Measurements from ENCODE around the gene ITGA4. TPM values are rescaled to one million over a fixed set of nuclear protein-coding genes. Genes with fewer than 3 reads are reported as not detected.

Gene ITGA4
- total and polyA plus RNA-seq, 2 of the 13 experiments (the other 11 are each of a cell fraction or from before 2014, with no cell fraction given) = not detected

- CTCF ChIA-PET (ENCODE audit: low intra/inter-chr PET ratio, low total read pairs) = no interaction called here
- no peaks in the 10 kb centered on the region for H3K27me3 ChIP-seq (ENCODE audit: control insufficient read depth in 1 of 2, insufficient read depth in 2 of 2, low read length in 2 of 2)
- no peak overlapping the region for H3K4me2 ChIP-seq (ENCODE audit: low read depth, low read length)
- H4K20me1 ChIP-seq (ENCODE audit: insufficient read depth, low read length) = no peaks in the 10 kb centered on the region
- BruUV-seq (replicated peaks) = no TSS peak
- in situ Hi-C loops (cut with HindIII; ENCODE audit: extremely low pct_ligation_motif_present, low pct_unique_long_range_greater_than_20kb) = no loop called here
- 1% methylated on average over 3 of the region's 3 CpGs for WGBS (ENCODE audit: low lambda C conversion rate)
- H3K9ac ChIP-seq (ENCODE audit: insufficient read depth, low read depth, low read length) = no peak overlapping the region
- H3K9me3 ChIP-seq (ENCODE audit: low read length) = no peaks in the 10 kb centered on the region
- POLR2A ChIA-PET = no interaction called here
- DNase-seq (ENCODE audit: low spot score) (no peak), ATAC-seq (no peak), FAIRE-seq (no peak)
- H3K4me1 ChIP-seq (ENCODE audit: insufficient read depth, low read length) = no peaks in the 10 kb centered on the region
- H3K27ac ChIP-seq (ENCODE audit: extremely low read length, insufficient read depth, low read length) = no peak overlapping the region
- H2AFZ ChIP-seq (ENCODE audit: low read length) = no peak overlapping the region
- no peak overlapping the region for H3K4me3 ChIP-seq (replicated peaks in 1 of 3; ENCODE audit: insufficient read depth in 1 of 3, low read depth in 2 of 3, low read length in 3 of 3)
- no peaks in the 10 kb centered on the region for H3K79me2 ChIP-seq (ENCODE audit: insufficient read depth, low read length)
- H3K36me3 ChIP-seq (replicated peaks in 1 of 2; ENCODE audit: control insufficient read depth in 1 of 2, insufficient read depth in 2 of 2, low read length in 2 of 2) = no peaks in the 10 kb centered on the region
- TF ChIP-seq NONO (IDR thresholded peaks at IDR 0.05) = no peak
- no peak for TF ChIP-seq NONO (CRISPR knock-in tag; conservative IDR thresholded peaks at IDR 0.05)
- no peak for TF ChIP-seq KMT2A (CRISPR knock-in tag; IDR thresholded peaks at IDR 0.05)
- TF ChIP-seq KLF15 (CRISPR knock-in tag; IDR thresholded peaks at IDR 0.05; ENCODE audit: borderline replicate concordance) = no peak
- no peak for TF ChIP-seq ZNF253 (CRISPR knock-in tag; IDR thresholded peaks at IDR 0.05; ENCODE audit: borderline replicate concordance)
- TF ChIP-seq ZNF782 (CRISPR knock-in tag; IDR thresholded peaks at IDR 0.05; ENCODE audit: borderline replicate concordance) = no peak
- intact Hi-C loops (cut with micrococcal nuclease; ENCODE audit: unreplicated experiment) = no loop called here
Measured at GRCh38 chr2:181441670-181442069, 15.5 kb upstream of the ITGA4 start.

- FAIRE-seq (no peak), DNase-seq (ENCODE audit: low spot score) (no peak), ATAC-seq (no peak)
- H2AFZ ChIP-seq (ENCODE audit: low read length) = no peak overlapping the region
- TF ChIP-seq ZNF10 (CRISPR knock-in tag; IDR thresholded peaks at IDR 0.05; ENCODE audit: borderline replicate concordance, low read depth) (no peak), GABPB1 (CRISPR knock-in tag; IDR thresholded peaks at IDR 0.05) (no peak), ZNF383 (CRISPR knock-in tag; IDR thresholded peaks at IDR 0.05; ENCODE audit: borderline replicate concordance) (no peak), ZNF20 (CRISPR knock-in tag; IDR thresholded peaks at IDR 0.05) (no peak)
- no peaks in the 10 kb centered on the region for H3K9me3 ChIP-seq (ENCODE audit: low read length)
- no peaks in the 10 kb centered on the region for H3K79me2 ChIP-seq (ENCODE audit: insufficient read depth, low read length)
- POLR2A ChIA-PET = no interaction called here
- in situ Hi-C loops (cut with HindIII; ENCODE audit: extremely low pct_ligation_motif_present, low pct_unique_long_range_greater_than_20kb) = no loop called here
- 2% methylated on average over 2 of the region's 2 CpGs for WGBS (ENCODE audit: low lambda C conversion rate)
- H4K20me1 ChIP-seq (ENCODE audit: insufficient read depth, low read length) = no peaks in the 10 kb centered on the region
- CTCF ChIA-PET (ENCODE audit: low intra/inter-chr PET ratio, low total read pairs) = no interaction called here
- H3K4me2 ChIP-seq (ENCODE audit: low read depth, low read length) = no peak overlapping the region
- no TSS peak for BruUV-seq (replicated peaks)
- H3K36me3 ChIP-seq (replicated peaks in 1 of 2; ENCODE audit: control insufficient read depth in 1 of 2, insufficient read depth in 2 of 2, low read length in 2 of 2) = no peaks in the 10 kb centered on the region
- no peak overlapping the region for H3K9ac ChIP-seq (ENCODE audit: insufficient read depth, low read depth, low read length)
- H3K4me3 ChIP-seq (replicated peaks in 1 of 3; ENCODE audit: insufficient read depth in 1 of 3, low read depth in 2 of 3, low read length in 3 of 3) = no peak overlapping the region
- no peaks in the 10 kb centered on the region for H3K4me1 ChIP-seq (ENCODE audit: insufficient read depth, low read length)
- H3K27me3 ChIP-seq (ENCODE audit: control insufficient read depth in 1 of 2, insufficient read depth in 2 of 2, low read length in 2 of 2) = no peaks in the 10 kb centered on the region
- intact Hi-C loops (cut with micrococcal nuclease; ENCODE audit: unreplicated experiment) = loop anchor here (1.0 kb wide), 1 partner anchor 327 kb away; no protein-coding TSS in a partner anchor
- H3K27ac ChIP-seq (ENCODE audit: extremely low read length, insufficient read depth, low read length) = no peak overlapping the region
Measured at GRCh38 chr2:181444654-181445053, 12.5 kb upstream of the ITGA4 start.

Measured in HepG2 (cell line).